ENCODE measurements around the gene NDST4. TPM values are rescaled to one million over a fixed set of nuclear protein-coding genes. Genes with fewer than 3 reads are reported as not detected.

Gene NDST4
- total and polyA plus RNA-seq, 4 donors, result not detected

DNA sequence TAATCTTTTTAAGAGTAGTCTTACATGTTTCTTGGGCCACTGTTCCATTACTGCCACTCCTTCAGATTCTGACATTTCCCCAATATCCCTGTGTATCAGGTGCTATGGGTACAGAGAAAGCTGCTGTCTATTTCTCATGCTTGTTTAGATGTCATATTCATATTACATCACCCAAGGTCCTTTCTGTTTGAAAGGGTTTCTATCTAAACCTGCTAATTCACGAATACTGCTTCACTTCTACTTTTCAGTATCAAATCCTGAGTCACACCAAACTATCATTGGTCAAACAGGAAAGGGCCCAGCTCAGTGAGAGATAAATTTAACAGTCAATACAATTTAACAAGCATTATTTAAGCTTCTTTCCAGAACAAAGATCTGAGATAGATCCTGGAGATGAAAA lies 273.4 kb downstream of the NDST4 start:
- TF ChIP-seq FOXA1 (IDR thresholded peaks at IDR 0.05) (no peak), HNF4A (conservative IDR thresholded peaks at IDR 0.05) (no peak), SP1 (IDR thresholded peaks at IDR 0.05) (no peak), HNF4G (IDR thresholded peaks at IDR 0.05) (no peak), FOXA2 (IDR thresholded peaks at IDR 0.05) (no peak), TAF1 (conservative IDR thresholded peaks at IDR 0.05) (no peak), RXRA (IDR thresholded peaks at IDR 0.05) (no peak), GABPA (IDR thresholded peaks at IDR 0.05 in 1 of 2, conservative IDR thresholded peaks at IDR 0.05 in 1 of 2) (no peak)
- TF ChIP-seq, protein P1, sequence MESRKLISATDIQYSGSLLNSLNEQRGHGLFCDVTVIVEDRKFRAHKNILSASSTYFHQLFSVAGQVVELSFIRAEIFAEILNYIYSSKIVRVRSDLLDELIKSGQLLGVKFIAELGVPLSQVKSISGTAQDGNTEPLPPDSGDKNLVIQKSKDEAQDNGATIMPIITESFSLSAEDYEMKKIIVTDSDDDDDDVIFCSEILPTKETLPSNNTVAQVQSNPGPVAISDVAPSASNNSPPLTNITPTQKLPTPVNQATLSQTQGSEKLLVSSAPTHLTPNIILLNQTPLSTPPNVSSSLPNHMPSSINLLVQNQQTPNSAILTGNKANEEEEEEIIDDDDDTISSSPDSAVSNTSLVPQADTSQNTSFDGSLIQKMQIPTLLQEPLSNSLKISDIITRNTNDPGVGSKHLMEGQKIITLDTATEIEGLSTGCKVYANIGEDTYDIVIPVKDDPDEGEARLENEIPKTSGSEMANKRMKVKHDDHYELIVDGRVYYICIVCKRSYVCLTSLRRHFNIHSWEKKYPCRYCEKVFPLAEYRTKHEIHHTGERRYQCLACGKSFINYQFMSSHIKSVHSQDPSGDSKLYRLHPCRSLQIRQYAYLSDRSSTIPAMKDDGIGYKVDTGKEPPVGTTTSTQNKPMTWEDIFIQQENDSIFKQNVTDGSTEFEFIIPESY (IDR thresholded peaks at IDR 0.05), result no peak
- TF ChIP-seq, protein P2, sequence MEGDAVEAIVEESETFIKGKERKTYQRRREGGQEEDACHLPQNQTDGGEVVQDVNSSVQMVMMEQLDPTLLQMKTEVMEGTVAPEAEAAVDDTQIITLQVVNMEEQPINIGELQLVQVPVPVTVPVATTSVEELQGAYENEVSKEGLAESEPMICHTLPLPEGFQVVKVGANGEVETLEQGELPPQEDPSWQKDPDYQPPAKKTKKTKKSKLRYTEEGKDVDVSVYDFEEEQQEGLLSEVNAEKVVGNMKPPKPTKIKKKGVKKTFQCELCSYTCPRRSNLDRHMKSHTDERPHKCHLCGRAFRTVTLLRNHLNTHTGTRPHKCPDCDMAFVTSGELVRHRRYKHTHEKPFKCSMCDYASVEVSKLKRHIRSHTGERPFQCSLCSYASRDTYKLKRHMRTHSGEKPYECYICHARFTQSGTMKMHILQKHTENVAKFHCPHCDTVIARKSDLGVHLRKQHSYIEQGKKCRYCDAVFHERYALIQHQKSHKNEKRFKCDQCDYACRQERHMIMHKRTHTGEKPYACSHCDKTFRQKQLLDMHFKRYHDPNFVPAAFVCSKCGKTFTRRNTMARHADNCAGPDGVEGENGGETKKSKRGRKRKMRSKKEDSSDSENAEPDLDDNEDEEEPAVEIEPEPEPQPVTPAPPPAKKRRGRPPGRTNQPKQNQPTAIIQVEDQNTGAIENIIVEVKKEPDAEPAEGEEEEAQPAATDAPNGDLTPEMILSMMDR (IDR thresholded peaks at IDR 0.05; ENCODE audit: low read depth, low read length, missing input control), result no peak
- TF ChIP-seq, protein P3, sequence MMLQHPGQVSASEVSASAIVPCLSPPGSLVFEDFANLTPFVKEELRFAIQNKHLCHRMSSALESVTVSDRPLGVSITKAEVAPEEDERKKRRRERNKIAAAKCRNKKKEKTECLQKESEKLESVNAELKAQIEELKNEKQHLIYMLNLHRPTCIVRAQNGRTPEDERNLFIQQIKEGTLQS (IDR thresholded peaks at IDR 0.05), result no peak
- no peak for DNase-seq (ENCODE audit: low spot score)
- Histone ChIP-seq H3K36me3 (ENCODE audit: control insufficient read depth in 4 of 4, insufficient read depth in 3 of 4, low read depth in 1 of 4, low read length in 3 of 4) (no peaks in the 10 kb centered on the region), H3K4me3 (ENCODE audit: low read depth in 1 of 3, low read length in 3 of 3) (no peak overlapping the region), H3K27ac (ENCODE audit: low read depth in 1 of 2, low read length in 2 of 2) (no peak overlapping the region), H3K27me3 (ENCODE audit: control insufficient read depth in 4 of 4, insufficient read depth in 4 of 4, low read length in 3 of 4) (no peaks in the 10 kb centered on the region), H3K4me1 (ENCODE audit: control insufficient read depth in 4 of 4, insufficient read depth in 4 of 4, low read length in 3 of 4) (no peaks in the 10 kb centered on the region), H3K9ac (ENCODE audit: low read depth in 1 of 2, low read length in 2 of 2) (no peak overlapping the region), H3K9me3 (ENCODE audit: control insufficient read depth in 4 of 4, low read length in 3 of 4) (no peaks in the 10 kb centered on the region)
- 39% methylated on average over 1 of the region's 1 CpG for WGBS

DNA sequence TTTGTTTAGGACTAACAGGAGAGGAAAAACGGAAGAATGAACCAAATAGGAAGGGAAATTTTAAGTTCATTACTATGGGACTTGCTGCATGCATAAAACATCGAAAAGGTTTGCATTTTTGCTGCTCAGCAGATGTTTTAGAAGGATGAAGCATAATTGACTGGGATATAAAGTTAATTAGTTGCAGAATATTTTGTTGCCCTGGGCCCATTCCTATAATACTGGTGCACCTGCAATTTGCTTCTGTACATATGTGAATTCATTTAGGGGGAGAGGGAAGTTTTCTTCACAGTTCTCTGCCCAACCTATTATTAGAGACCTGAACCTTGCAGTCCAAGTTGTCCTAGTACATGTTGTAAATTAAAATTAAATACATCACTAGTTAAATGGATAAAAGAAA lies 282.8 kb downstream of the NDST4 start:
- H3K27ac ChIP-seq (ENCODE audit: low read depth in 1 of 2, low read length in 2 of 2), result no peak overlapping the region
- H3K4me3 ChIP-seq (ENCODE audit: low read depth in 1 of 3, low read length in 3 of 3), result no peak overlapping the region
- no peaks in the 10 kb centered on the region for H3K36me3 ChIP-seq (ENCODE audit: control insufficient read depth in 4 of 4, insufficient read depth in 3 of 4, low read depth in 1 of 4, low read length in 3 of 4)
- H3K9me3 ChIP-seq (ENCODE audit: control insufficient read depth in 4 of 4, low read length in 3 of 4), result no peaks in the 10 kb centered on the region
- H3K4me1 ChIP-seq (ENCODE audit: control insufficient read depth in 4 of 4, insufficient read depth in 4 of 4, low read length in 3 of 4), result no peaks in the 10 kb centered on the region
- DNase-seq (ENCODE audit: low spot score), result no peak
- no peaks in the 10 kb centered on the region for H3K27me3 ChIP-seq (ENCODE audit: control insufficient read depth in 4 of 4, insufficient read depth in 4 of 4, low read length in 3 of 4)
- WGBS, result 60% methylated on average over 2 of the region's 2 CpGs
- no peak for TF ChIP-seq FOXA2 (IDR thresholded peaks at IDR 0.05)
- TF ChIP-seq, protein P1 (IDR thresholded peaks at IDR 0.05), result no peak
- TF ChIP-seq RAD21 (IDR thresholded peaks at IDR 0.05), result no peak
- no peak overlapping the region for H3K9ac ChIP-seq (ENCODE audit: low read depth in 1 of 2, low read length in 2 of 2)

DNA sequence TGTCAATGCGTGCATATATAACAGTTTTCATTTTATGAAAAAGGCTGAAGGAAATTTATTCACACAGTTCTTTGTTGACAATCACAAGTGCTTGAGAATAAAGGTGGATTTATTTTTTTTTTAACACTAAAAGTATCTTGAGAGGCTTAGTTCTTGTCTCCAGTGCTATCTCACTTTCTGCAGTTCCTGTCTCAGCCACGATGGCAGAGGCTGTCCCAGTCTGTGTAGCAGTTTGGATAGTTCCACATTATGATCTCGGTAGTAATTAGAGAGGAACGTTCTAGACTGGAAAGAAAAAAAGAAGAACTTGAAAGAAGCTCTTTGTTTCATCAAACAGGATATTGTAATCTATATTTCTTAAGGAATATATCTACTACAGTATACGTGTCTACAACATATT lies 285.8 kb downstream of the NDST4 start:
- no peak overlapping the region for H3K27ac ChIP-seq (ENCODE audit: low read depth in 1 of 2, low read length in 2 of 2)
- H3K9me3 ChIP-seq (ENCODE audit: control insufficient read depth in 4 of 4, low read length in 3 of 4), result no peaks in the 10 kb centered on the region
- WGBS, result 58% methylated on average over 5 of the region's 5 CpGs
- no peak overlapping the region for H3K4me3 ChIP-seq (ENCODE audit: low read depth in 1 of 3, low read length in 3 of 3)
- no peak overlapping the region for H3K9ac ChIP-seq (ENCODE audit: low read depth in 1 of 2, low read length in 2 of 2)
- H3K4me1 ChIP-seq (ENCODE audit: control insufficient read depth in 4 of 4, insufficient read depth in 4 of 4, low read length in 3 of 4), result no peaks in the 10 kb centered on the region
- H3K27me3 ChIP-seq (ENCODE audit: control insufficient read depth in 4 of 4, insufficient read depth in 4 of 4, low read length in 3 of 4), result no peaks in the 10 kb centered on the region
- no peak for DNase-seq (ENCODE audit: low spot score)
- H3K36me3 ChIP-seq (ENCODE audit: control insufficient read depth in 4 of 4, insufficient read depth in 3 of 4, low read depth in 1 of 4, low read length in 3 of 4), result no peaks in the 10 kb centered on the region
- TF ChIP-seq TAF1 (conservative IDR thresholded peaks at IDR 0.05) (no peak), YY1 (IDR thresholded peaks at IDR 0.05) (no peak), FOXA2 (IDR thresholded peaks at IDR 0.05) (no peak)
- TF ChIP-seq, protein P2 (IDR thresholded peaks at IDR 0.05; ENCODE audit: low read depth, low read length, missing input control), result no peak
- TF ChIP-seq, protein P3 (IDR thresholded peaks at IDR 0.05), result no peak

Measured in liver (tissue), 9 donors.